AG04449 (cell line): Measurements from ENCODE around the gene ZBTB46.

Experiments
- CTCF ChIA-PET: fragments of 350-600 bp; formaldehyde crosslinking; extraction: SDS; loops from one replicate; lab custom pipeline; 2021; ENCODE audit warnings: antibody characterized with exemption; lab: Yijun Ruan, JAX
- POLR2A ChIA-PET: fragments of 400-600, 350-600 bp; formaldehyde crosslinking; extraction: SDS; loops from one replicate; lab custom pipeline; 2020; ENCODE audit warnings: antibody characterized with exemption, inconsistent platforms; lab: Yijun Ruan, JAX
- DNase-seq: peaks from one replicate; pipeline ENCODE4 v3.0.0-alpha.2; 2010; ENCODE audit warnings: low read depth, low spot score
- H3K4me3 ChIP-seq: 2 replicates; pipeline ENCODE4 v1.5.1; 2011; ENCODE audit warnings: low read depth, mild to moderate bottlenecking, control low read depth, low read length
- TF ChIP-seq, protein P1 (sequence below): IDR thresholded peaks from one replicate; pipeline ENCODE4 v1.5.1; 2011; ENCODE audit warnings: mild to moderate bottlenecking, moderate library complexity, low read length, control low read depth, inconsistent platforms; ENCODE audit not compliant: insufficient read depth; ENCODE audit errors: missing control alignments

Gene ZBTB46

DNA sequence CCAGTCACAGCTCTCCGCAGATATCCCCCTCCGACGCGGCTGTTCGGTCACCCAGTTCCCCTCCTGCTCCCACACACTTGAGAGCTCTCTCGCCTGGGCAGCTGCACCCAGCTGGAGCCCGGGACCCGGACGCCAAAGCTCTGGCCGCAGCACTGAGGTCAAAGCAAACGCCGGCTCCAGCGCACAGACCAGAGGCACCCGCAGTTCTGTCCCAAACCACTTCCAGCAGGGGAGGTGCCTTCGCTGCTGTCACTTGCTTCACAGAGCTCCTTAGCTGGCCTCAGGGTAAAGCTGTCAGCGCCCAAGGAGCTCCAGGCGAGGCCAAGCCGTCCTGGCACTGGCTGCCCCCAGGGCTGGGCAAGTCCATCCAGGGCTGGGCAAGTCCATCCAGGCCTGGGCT, 63.6 kb downstream of the ZBTB46 start:
- CTCF ChIA-PET = interaction anchor here (0.9 to 2.1 kb wide), 4 partner anchors 8 to 20 kb away, joined by 3 to 16 read pairs (median 6); no protein-coding TSS in a partner anchor
- H3K4me3 ChIP-seq = no peak overlapping the region
- POLR2A ChIA-PET = no interaction called here
- DNase-seq = no peak
- TF ChIP-seq, protein P1, sequence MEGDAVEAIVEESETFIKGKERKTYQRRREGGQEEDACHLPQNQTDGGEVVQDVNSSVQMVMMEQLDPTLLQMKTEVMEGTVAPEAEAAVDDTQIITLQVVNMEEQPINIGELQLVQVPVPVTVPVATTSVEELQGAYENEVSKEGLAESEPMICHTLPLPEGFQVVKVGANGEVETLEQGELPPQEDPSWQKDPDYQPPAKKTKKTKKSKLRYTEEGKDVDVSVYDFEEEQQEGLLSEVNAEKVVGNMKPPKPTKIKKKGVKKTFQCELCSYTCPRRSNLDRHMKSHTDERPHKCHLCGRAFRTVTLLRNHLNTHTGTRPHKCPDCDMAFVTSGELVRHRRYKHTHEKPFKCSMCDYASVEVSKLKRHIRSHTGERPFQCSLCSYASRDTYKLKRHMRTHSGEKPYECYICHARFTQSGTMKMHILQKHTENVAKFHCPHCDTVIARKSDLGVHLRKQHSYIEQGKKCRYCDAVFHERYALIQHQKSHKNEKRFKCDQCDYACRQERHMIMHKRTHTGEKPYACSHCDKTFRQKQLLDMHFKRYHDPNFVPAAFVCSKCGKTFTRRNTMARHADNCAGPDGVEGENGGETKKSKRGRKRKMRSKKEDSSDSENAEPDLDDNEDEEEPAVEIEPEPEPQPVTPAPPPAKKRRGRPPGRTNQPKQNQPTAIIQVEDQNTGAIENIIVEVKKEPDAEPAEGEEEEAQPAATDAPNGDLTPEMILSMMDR = no peak

DNA sequence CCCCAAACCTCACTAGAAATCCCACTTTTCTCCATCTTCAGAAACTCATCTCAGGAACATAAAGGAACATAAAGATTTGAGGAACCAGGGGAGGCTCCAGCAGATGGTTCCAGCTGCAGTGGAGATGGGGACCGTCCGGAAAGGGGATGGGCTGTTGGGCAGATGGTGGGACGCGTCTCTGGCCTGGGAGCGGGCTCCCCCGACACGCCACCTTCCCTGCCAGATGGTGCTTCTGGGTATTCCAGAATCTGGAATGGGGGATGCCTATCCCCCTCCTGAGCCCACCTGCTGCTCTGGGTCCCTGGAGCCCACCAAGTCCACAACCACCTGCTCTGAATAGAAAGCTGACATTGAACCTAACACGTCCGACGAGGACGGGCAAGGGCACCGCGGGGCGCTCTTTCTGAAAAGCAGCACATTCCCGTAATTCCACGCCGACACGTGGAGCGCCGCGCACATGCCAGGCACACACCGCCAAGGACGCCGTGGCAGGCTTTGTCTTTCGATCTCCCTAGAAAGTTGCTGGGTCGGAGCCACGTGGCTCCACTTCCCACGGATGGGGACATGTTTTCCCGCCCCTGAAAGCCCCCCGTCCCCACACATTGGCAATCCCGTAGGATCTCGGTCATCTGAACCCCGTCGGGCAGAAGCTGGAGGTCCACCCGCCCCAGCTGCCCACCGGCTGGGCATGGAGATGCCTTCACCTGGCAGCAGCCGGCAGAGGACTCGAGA, 64.2 kb downstream of the ZBTB46 start:
- CTCF ChIA-PET = interaction anchor here (0.7 to 2.1 kb wide), 6 partner anchors 9 to 170 kb away, joined by 3 to 16 read pairs (median 4); no protein-coding TSS in a partner anchor
- POLR2A ChIA-PET = no interaction called here
- no peak overlapping the region for H3K4me3 ChIP-seq
- TF ChIP-seq, protein P1 = no peak
- DNase-seq = no peak

DNA sequence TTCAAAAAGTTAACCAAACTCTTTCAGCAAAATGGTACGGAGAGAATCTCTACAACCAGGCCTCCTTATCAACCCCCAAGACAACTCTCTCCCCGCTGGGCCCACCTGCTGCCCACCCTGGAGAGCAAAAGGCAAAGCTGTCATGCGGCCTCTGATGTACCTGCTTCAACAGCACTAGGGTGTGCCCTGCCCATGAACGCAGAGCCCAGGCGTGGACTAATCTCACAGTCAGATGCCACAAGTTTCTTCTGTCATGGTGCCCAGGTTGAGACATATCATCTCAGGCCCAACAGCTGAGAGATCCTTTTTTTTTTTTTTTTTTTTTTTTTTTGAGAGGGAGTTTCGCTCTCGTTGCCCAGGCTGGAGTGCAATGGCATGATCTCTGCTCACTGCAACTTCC, 65.2 kb downstream of the ZBTB46 start:
- no peak for DNase-seq
- TF ChIP-seq, protein P1 = no peak
- CTCF ChIA-PET = interaction anchor here (0.9 to 2.1 kb wide), 3 partner anchors 10 to 171 kb away, joined by 3 to 16 read pairs (median 7); no protein-coding TSS in a partner anchor
- no peak overlapping the region for H3K4me3 ChIP-seq
- POLR2A ChIA-PET = no interaction called here

DNA sequence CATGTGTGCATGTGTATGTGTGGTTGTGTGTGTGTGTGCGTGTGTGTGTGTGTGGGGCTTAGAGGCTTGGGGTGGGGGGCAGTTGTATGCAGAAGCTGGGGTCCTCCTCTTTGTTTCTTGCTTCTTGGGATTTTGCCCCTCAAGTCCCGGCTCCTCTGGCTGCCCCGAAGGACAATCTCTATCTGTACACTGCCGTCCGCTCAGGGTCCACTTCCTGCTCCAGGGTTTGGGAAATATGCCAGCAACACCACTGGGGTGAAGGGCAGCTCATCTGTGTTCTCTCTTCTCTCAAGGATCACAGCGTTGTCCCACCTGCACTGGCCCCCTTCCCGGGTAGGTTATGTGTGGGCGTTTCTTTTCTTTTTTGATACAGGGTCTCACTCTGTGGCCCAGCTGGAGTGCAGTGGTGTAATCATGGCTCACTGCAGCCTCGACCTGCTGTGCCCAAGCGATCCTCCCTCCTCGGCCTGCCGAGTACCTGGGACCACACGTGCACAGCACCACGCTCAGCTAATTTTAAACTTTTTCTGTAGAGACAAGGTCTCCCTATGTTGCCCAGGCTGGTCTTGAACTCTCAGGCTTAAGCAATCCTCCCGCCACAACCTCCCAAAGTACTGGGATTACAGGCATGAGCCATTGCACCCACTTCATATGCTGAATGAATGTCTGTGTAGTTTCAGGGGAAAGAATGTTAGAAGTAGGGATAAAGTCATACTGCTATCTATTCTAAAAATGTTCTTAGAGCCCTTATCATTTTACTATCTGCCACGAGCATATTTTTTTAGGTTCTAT, 65.8 kb downstream of the ZBTB46 start:
- TF ChIP-seq, protein P1 = no peak
- ChIA-PET CTCF (interaction anchor here (0.9 to 2.1 kb wide), 2 partner anchors 10 to 149 kb away, joined by 3 to 16 read pairs; no protein-coding TSS in a partner anchor), POLR2A (no interaction called here)
- DNase-seq = no peak
- H3K4me3 ChIP-seq = no peak overlapping the region

DNA sequence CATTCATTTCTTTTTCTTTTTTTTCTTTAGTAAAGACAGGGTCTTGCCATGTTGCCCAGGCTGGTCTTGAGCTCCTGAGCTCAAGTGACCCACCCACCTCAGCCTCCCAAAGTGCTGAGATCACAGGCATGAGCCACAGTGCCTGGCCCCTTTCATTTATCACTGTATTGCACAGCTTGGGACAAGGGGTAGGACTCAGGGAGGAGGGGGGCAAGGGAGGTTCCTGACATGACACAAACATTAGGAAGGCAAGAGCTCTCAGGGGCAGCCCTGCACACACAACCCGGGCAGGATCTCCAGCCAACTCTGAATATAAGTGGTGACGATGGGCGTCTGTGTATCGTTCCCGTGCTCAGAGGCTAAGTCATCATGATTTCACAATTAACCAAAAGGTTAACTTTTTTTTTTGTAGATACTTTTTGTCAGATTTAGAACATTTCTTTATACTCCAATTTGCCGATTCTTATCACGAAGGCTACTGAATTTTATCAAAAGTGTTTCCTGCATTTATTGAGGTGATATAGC, 71.6 kb downstream of the ZBTB46 start:
- CTCF ChIA-PET = interaction anchor here (0.8 to 1.5 kb wide), 2 partner anchors 16 to 26 kb away, joined by 4 to 6 read pairs; no protein-coding TSS in a partner anchor
- no peak for DNase-seq
- TF ChIP-seq, protein P1 = no peak
- POLR2A ChIA-PET = no interaction called here
- H3K4me3 ChIP-seq = no peak overlapping the region
